CD4-positive, alpha-beta T cell treated with Interleukin-4 for 1 hour (primary cell): ENCODE measurements around the gene LAS1L.
"Not testable (repeated sequence)": the region's sequence is repeated elsewhere in the genome, so short reads cannot be mapped to it uniquely, and the experiment has no call there.

ENCODE experiments used
- DNase-seq, 2 donors: peaks; one replicate each; pipeline ENCODE4 v3.0.0-alpha.2; 2020 to 2022

Gene LAS1L

GRCh38 chrX:65534450-65535292 is at the start of gene LAS1L:
TSS of gene LAS1L (minus strand) at chrX:65534787. CDS start at chrX:65534715, 72 bp downstream.
- DNase-seq = peak; percentile 95

GRCh38 chrX:65582450-65583082 is 48.0 kb upstream of the LAS1L start:
- DNase-seq = no peak

- peak; percentile 62 to 67 for DNase-seq
Measured at GRCh38 chrX:65581661-65582339, 47.2 kb upstream of the LAS1L start.

- no peak for DNase-seq
Measured at GRCh38 chrX:65578346-65578745, 43.8 kb upstream of the LAS1L start.

DNA sequence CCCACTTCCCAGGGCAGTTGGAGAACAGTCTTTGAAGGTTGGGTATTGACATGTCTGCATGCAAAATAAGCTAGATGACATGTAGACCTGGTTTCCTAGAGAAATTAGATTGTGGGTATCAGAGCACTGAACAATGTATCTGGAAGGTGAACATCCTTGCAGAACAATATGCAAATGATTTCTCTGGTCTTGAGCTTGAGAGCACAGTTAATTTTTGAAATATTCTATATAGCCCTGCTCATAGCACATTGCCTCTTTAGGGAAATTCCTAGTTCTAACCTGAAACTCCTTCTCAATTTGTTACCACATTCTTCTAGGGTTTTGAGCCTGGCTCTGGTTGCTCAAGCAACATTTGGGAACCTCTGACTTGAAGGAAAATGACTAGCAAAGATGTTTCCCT is 41.6 kb upstream of the LAS1L start:
- DNase-seq = no peak

DNA sequence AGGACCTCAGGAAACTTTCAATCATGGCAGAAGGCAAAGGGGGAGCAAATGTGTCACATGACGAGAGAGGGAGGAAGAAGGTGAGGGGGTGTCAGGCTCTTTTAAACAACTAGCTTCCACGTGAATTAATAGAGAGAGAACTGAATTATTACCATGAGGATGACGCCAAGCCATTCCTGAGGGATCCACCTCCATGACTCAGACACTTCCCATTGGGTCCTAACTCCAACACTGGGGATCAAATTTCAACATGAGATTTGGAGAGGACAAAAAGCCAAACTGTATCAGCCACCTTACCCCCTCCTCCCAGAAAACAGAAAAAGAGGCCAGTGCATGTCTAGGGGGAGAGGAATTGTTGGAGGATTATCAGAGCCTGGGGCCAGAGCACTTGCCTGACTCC is 40.4 kb upstream of the LAS1L start:
- DNase-seq = no peak

GRCh38 chrX:65574356-65574755 is 39.8 kb upstream of the LAS1L start:
- no peak for DNase-seq

- DNase-seq = no peak
Measured at GRCh38 chrX:65572971-65573370, 38.4 kb upstream of the LAS1L start.

DNA sequence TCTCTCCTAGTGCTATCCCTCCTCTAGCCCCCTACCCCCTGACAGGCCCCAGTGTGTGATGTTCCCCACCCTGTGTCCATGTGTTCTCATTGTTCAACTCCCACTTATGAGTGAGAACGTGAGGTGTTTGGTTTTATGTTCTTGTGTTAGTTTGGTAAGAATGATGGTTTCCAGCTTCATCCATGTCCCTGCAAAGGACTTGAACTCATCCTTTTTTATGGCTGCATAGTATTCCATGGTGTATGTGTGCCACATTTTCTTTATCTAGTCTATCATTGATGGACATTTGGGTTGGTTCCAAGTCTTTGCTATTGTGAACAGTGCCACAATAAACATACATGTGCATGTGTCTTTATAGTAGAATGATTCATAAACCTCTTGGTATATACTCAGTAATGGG is 28.3 kb upstream of the LAS1L start:
- DNase-seq = not testable (repeated sequence)

GRCh38 chrX:65551489-65552339 is 17.1 kb upstream of the LAS1L start:
- no peak for DNase-seq

DNA sequence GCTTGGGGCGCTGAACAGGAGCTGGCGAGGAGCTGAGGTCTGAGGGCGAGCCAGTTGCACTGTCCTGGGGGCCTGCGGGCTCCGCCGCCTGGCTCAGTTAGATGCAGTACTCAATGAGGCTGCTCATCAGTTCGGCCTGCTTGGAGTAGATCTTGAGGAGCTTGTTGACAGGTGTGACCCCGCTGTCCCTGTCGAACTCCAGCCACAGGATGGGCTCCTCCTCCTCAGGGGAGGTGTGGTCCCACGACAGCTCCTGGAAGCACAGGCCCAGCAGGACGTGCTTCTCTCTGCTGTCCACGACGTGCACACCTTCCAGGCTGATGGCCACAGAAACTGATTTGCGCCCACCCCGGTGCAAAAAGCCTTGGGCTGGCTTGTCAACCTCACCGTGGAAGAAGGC is 16.5 kb upstream of the LAS1L start:
- no peak for DNase-seq

DNA sequence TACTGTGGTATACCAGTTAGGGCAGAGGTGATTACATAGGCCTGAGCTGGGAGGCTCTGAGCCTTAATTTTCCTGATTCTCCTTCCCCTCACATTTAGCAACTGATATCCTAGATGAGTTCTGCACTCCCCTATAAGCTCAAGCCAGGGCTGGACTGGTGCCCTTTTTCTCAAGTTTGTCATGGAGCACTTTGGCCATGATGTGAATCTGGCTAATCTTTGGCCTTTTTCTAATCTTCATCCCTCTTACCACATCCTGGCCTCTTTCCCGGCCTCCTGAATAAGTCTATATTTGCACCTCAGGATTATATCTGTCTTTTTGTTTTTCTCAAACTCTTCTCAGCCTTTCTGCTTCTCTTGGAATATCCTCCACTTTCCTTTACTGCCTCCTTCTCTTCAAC is 10.9 kb upstream of the LAS1L start:
- DNase-seq = no peak

DNA sequence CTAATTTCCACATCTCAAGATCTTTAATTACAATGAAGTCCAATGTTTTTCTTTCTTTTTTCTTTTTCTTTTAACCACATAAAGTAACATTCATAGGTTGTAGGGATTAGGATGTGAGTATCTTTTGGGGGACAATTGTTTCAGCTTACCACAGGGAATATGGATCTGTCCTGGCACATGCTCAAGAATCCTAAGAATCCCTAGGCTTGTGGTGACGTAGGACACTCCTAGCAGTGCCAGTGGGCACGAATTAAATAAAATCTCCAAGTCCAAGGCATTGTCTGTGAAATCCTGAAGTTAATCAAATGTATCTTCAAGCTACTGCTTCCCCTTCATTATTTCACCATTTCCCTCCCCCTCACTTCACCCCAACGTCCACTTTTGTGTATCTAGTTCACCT is 2.6 kb upstream of the LAS1L start:
- no peak for DNase-seq

- no peak for DNase-seq
Measured at GRCh38 chrX:65536291-65536690, 1.7 kb upstream of the LAS1L start.

- DNase-seq = no peak
Measured at GRCh38 chrX:65532016-65532415, 2.6 kb downstream of the LAS1L start.

GRCh38 chrX:65528705-65529340 is 5.8 kb downstream of the LAS1L start:
- DNase-seq = peak; percentile 45 to 49

DNA sequence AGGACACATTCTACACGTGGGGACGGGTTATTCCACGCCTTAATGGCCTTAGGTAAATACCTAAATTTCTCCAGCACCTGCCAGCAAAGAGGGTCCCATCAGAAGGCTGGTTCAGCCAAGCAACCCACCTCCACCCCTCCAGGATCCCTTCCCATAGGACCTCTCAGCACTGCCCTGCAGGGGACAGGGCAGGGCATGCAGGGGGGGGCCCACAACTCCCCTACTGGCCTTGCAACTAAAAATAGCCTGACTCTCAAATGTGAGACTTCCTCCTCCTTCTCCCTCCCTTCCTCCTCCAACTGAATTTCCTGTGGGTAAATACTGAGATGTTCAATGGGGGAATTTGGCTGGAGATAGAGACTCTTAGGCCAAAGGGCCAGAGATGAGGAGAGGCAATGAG is 6.3 kb downstream of the LAS1L start:
- DNase-seq = no peak

- no peak for DNase-seq
Measured at GRCh38 chrX:65524139-65524538, 10.4 kb downstream of the LAS1L start.

GRCh38 chrX:65522739-65523372 is 11.7 kb downstream of the LAS1L start:
- DNase-seq = no peak

DNA sequence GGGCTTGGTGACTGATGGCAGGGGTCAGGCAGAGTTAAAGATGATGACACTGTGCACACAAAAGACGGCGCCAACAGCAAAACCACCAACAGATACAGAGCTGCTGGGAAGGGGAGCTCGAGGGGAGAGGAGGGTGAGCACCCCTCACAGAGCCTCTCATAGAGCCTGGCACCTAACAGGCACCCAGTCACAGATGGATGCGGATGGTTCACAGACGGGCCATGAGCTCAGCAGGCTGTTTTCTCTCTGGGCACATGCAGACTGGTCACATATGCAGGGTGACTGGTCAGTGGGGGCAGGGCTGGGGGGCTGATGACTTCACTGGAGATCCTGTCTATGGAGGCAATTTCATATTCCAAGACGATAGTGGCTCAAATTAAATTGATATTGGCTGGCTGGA is 15.1 kb downstream of the LAS1L start:
- DNase-seq = not testable (repeated sequence)

DNA sequence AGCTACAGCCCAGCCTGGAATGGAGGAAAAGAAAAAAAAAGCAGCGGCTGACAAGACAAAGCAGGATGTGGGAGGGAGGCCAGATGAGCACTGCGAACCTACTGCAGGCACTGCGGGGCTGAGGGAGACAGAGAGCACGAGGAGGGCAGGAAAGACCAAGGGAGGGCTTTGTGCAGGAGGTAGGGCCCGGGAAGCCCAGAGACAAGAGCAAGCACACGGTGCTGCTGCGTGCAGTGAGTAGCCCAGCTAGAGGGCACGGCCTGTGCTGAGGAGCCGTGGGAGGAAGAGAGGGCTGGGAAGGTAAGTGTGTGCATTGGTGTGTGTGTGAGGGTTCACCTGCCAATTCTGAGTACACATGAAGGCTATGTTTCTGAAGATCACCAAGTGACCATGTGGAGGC is 15.6 kb downstream of the LAS1L start:
- not testable (repeated sequence) for DNase-seq

DNA sequence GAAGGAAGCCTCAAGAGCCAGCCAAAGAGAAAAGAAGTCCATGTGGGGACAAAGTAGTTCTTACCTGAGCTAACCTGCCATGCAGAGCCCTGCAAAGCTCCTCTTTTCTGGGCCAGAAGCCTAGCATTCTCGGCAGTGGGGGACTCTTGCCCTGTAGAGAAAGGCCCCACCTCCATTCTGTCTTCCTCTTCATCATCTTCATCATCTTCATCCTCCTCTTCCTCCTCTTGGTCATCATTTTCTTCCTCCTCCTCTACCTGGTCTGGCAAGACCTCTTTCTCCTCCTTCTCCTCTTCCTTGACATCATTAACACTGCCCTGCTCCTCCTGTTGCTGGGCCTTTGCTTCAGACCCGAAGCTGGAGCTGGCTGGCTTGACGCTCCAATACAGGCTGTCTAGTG is 16.7 kb downstream of the LAS1L start:
- no peak for DNase-seq
